C1 segment of cervical spinal cord (tissue), 14 donors: ENCODE results near the gene DAZAP1.
A peak's percentile ranks its signal among the peaks of the same experiment; 100 is the strongest.

ENCODE experiments used
- DNase-seq, 14 donors: peaks; one replicate each; lab custom pipeline; 2025; lab: John Stamatoyannopoulos, UW

Gene DAZAP1

GRCh38 chr19:1455336-1456120 lies 48.1 kb downstream of the DAZAP1 start:
- DNase-seq: peak in 3 of 14 donors; percentile 21 to 69 (median 37)

GRCh38 chr19:1456121-1456900 lies 48.9 kb downstream of the DAZAP1 start:
- no peak for DNase-seq

GRCh38 chr19:1457031-1457739 lies 49.8 kb downstream of the DAZAP1 start:
- no peak for DNase-seq

GRCh38 chr19:1457892-1458291 lies 50.5 kb downstream of the DAZAP1 start:
- no peak for DNase-seq

- no peak for DNase-seq
Observed at GRCh38 chr19:1459479-1459878, 52.1 kb downstream of the DAZAP1 start.

- DNase-seq: no peak
Observed at GRCh38 chr19:1460033-1460995, 52.9 kb downstream of the DAZAP1 start.

- DNase-seq: peak in 1 of 14 donors; percentile 55
Observed at GRCh38 chr19:1461862-1462261, 54.5 kb downstream of the DAZAP1 start.

- DNase-seq: peak in 3 of 14 donors; percentile 12 to 80 (median 28)
Observed at GRCh38 chr19:1465191-1466016, 58.0 kb downstream of the DAZAP1 start.

- no peak for DNase-seq
Observed at GRCh38 chr19:1466018-1466460, 58.7 kb downstream of the DAZAP1 start.

- no peak for DNase-seq
Observed at GRCh38 chr19:1466461-1467214, 59.3 kb downstream of the DAZAP1 start.

- DNase-seq: no peak
Observed at GRCh38 chr19:1467215-1467489, 59.8 kb downstream of the DAZAP1 start.

- no peak for DNase-seq
Observed at GRCh38 chr19:1467490-1468273, 60.3 kb downstream of the DAZAP1 start.

GRCh38 chr19:1468274-1468820 lies 61.0 kb downstream of the DAZAP1 start:
- DNase-seq: no peak

GRCh38 chr19:1468821-1469254 lies 61.5 kb downstream of the DAZAP1 start:
- no peak for DNase-seq

- no peak for DNase-seq
Observed at GRCh38 chr19:1469255-1470054, 62.1 kb downstream of the DAZAP1 start.

- no peak for DNase-seq
Observed at GRCh38 chr19:1470055-1470304, 62.6 kb downstream of the DAZAP1 start.

- DNase-seq: peak in 3 of 14 donors; percentile 21 to 31 (median 31)
Observed at GRCh38 chr19:1470305-1471009, 63.1 kb downstream of the DAZAP1 start.
